GM19238 (cell line): ENCODE data around the gene ANKFY1.

ENCODE experiments used
- DNase-seq: peaks from one replicate; pipeline ENCODE4 v3.0.0; 2011; ENCODE audit warnings: low spot score; ENCODE audit not compliant: insufficient read length

Gene ANKFY1

DNA sequence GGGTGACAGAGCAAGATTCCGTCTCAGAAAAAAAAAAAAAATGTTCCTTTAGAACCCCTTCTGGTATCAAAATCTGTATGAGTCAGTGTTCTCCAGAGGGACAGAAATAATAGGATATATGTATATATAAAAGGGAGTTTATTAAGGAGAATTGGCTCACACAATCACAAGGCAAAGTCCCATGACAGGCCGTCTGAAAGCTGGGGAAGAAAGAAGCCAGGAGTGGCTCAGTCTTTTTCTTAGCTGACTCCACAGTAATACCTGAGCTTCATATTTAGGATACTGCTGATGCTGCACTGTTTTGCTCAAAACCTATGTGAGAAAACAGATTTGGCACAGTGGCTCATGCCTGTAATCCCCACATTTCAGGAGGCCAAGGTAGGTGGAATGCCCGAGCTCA is 143.4 kb downstream of the ANKFY1 start:
- DNase-seq: no peak

DNA sequence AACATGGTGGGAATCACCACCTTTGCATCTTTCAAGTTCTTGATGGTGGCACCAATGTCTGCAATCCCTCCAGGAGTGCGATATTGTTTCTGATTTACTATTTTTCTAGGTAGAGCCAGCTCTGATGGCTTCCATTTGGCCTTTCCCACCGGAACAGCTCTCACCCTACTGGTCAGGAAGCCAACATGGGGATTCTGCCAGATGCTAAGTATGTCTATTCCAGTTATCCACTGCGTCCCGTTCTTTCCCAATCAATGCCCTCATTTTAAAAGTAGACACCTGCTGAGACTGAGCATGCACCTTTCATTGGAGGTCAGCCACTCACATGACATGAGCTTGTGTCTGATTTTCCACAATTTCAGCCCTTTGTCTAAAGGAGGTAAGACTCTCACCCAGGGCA is 144.5 kb downstream of the ANKFY1 start:
- DNase-seq: no peak

- DNase-seq: no peak
Measured at GRCh38 chr17:4118015-4118743, 145.6 kb downstream of the ANKFY1 start.

DNA sequence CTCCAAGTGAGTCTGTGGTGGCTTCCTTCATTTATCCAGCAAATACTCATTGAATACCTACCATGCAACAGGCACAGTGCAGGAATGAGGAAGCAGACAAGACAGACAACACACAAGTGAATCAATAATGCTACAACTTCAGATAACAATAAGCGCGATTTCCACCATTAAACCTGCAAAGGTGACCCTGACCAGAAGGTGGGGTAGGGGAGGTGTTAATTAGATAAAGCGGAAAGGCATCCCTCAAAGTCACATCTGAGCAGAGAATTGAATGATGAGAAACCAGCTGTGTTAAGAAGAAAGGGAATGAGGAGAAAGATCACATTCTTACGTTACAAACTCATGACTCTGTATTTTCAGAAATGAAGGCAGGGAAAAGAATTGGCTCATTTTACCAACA is 147.3 kb downstream of the ANKFY1 start:
- DNase-seq: no peak
